Nasal cavity respiratory epithelium epithelial cell of viscerocranial mucosa (primary cell): Measurements from ENCODE around the gene HLA-DQA2. TPM values are rescaled to one million over a fixed set of nuclear protein-coding genes. Genes with fewer than 3 reads are reported as not detected.

Experiments
- total RNA-seq: library from RNA; depleted of rRNA; stranded (reverse); fragments of >200 nt; gene quantifications from 2 replicates; pipeline ENCODE4 v1.2.3, GENCODE V29; 2014

The HLA-DQA2 gene
- total RNA-seq: not detected in 2 replicates

DNA sequence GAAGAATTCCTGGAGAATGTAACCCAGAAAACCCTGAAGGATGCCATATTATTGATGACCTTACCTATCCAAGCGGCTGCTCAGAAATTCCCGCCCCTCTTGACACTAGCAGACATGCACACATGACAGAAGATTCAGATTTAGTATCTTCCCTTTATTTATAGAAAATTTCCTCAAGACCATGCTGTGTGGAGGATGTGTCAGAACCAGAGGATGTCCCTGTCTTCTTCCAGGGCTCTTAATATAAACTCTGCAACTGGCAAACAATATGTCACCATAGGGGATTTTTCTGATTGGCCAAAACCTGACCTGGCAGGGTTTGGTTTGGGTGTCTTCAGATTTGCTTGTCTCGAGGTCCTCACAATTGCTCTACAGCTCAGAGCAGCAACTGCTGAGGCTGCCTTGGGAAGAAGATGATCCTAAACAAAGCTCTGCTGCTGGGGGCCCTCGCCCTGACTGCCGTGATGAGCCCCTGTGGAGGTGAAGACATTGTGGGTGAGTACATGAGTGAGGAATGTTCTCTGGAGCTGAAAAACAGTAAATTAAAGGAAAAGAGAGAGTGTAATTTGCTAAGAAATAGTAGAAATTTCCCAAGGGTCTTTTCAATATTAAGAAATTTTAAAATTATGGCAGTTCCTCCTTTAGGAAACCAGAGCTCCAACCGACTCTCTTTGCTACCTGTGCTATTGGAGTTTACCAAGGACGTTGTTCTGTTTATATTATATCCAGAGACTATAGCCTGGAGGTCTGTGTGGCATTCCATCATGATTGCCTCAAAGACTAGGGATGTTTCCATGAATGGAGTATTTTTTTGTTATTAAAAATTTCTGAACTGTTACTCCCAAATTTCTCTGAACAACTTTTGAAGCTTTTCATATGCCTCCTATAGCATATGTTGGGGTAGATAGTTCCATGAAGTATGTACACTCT lies at the start of gene HLA-DQA2:
HLA-DQA2 (plus strand) TSS at position 361 of the 930 bp plus-strand sequence; CDS start at position 414, 53 bp downstream.

GRCh38 chr6:32763421-32763820 lies 22.2 kb downstream of the HLA-DQA2 start, which contains the start of gene HLA-DQB2:
Gene HLA-DQB2, minus strand, starts transcription at chr6:32763532. Its CDS starts 62 bp downstream, at chr6:32763470.

Other genes with a start within 250 kb of the HLA-DQA2 start
- not detected in 2 replicates for gene HLA-DRB5, start 211.1 kb upstream of the HLA-DQA2 start, total RNA-seq
- 0.21 TPM in 1 of 2 replicates, not detected in the other for gene HLA-DRB1, start 151.5 kb upstream of the HLA-DQA2 start, total RNA-seq
- gene HLA-DQA1, start 104.0 kb upstream of the HLA-DQA2 start, total RNA-seq: not detected in 2 replicates
- gene HLA-DQB1, start 74.7 kb upstream of the HLA-DQA2 start, total RNA-seq: not detected in 2 replicates
- not detected in 2 replicates for gene HLA-DQB2, start 22.1 kb downstream of the HLA-DQA2 start, total RNA-seq
- 1.0 and 1.1 TPM in 2 replicates for gene HLA-DOB, start 75.6 kb downstream of the HLA-DQA2 start, total RNA-seq
- gene TAP2, start 97.3 kb downstream of the HLA-DQA2 start, total RNA-seq: 23.6 and 66.8 TPM in 2 replicates
- 12.6 and 29.1 TPM in 2 replicates for gene PSMB8, start 102.7 kb downstream of the HLA-DQA2 start, total RNA-seq
- 48.9 and 63.9 TPM in 2 replicates for gene TAP1, start 112.3 kb downstream of the HLA-DQA2 start, total RNA-seq
- 1.4 and 8.9 TPM in 2 replicates for gene PSMB9, start 112.8 kb downstream of the HLA-DQA2 start, total RNA-seq
- 0.71 TPM in 1 of 2 replicates, not detected in the other for gene HLA-DMB, start 199.6 kb downstream of the HLA-DQA2 start, total RNA-seq
- gene HLA-DMA, start 211.7 kb downstream of the HLA-DQA2 start, total RNA-seq: 0.68 and 2.4 TPM in 2 replicates
- 95.7 and 134 TPM in 2 replicates for gene BRD2, start 227.2 kb downstream of the HLA-DQA2 start, total RNA-seq